Mesendoderm (in vitro differentiated cells): ENCODE data around the gene ADPRH.
A peak's percentile ranks its signal among the peaks of the same experiment; 100 is the strongest.
"Not testable (repeated sequence)": the region's sequence is repeated elsewhere in the genome, so short reads cannot be mapped to it uniquely, and the experiment has no call there.

ENCODE experiments used
- DNase-seq: peaks from one replicate; pipeline ENCODE4 v3.0.0; 2013
- H2AK5ac ChIP-seq: 2 replicates; pipeline ENCODE4 v1.6.1; 2013; ENCODE audit warnings: low read length, inconsistent platforms
- H2BK120ac ChIP-seq: 2 replicates; pipeline ENCODE4 v1.6.1; 2013; ENCODE audit warnings: low read depth, mild to moderate bottlenecking, low read length, moderate library complexity, mixed read lengths
- H2BK15ac ChIP-seq: replicated peaks from 2 replicates; pipeline ENCODE4 v1.6.1; 2013; ENCODE audit warnings: low read depth, mild to moderate bottlenecking, moderate library complexity
- H2BK5ac ChIP-seq: 2 replicates; pipeline ENCODE4 v1.6.1; 2013; ENCODE audit warnings: low read length, inconsistent platforms
- H3K18ac ChIP-seq: 2 replicates; pipeline ENCODE4 v1.6.1; 2013; ENCODE audit warnings: mild to moderate bottlenecking, low read length, mixed read lengths
- H3K23ac ChIP-seq: one replicate; pipeline ENCODE4 v1.6.1; 2013; ENCODE audit warnings: low read length
- H3K27ac ChIP-seq: 2 replicates; pipeline ENCODE4 v1.5.1; 2013; ENCODE audit warnings: low read depth, mild to moderate bottlenecking, inconsistent platforms, low read length, moderate library complexity
- H3K27me3 ChIP-seq: 2 replicates; pipeline ENCODE4 v1.6.1; 2013; ENCODE audit warnings: low read length, control low read depth, mild to moderate bottlenecking, inconsistent platforms; ENCODE audit not compliant: insufficient read depth, poor library complexity
- H3K36me3 ChIP-seq: 2 replicates; pipeline ENCODE4 v1.6.1; 2013; ENCODE audit warnings: low read length, inconsistent platforms; ENCODE audit not compliant: control insufficient read depth, insufficient read depth
- H3K4ac ChIP-seq: one replicate; pipeline ENCODE4 v1.6.1; 2013; ENCODE audit warnings: low read depth, mild to moderate bottlenecking, low read length, moderate library complexity
- H3K4me1 ChIP-seq: 2 replicates; pipeline ENCODE4 v1.6.1; 2013; ENCODE audit warnings: low read depth, low read length, inconsistent platforms; ENCODE audit not compliant: control insufficient read depth
- H3K4me2 ChIP-seq: 2 replicates; pipeline ENCODE4 v1.6.1; 2013; ENCODE audit warnings: low read length
- H3K4me3 ChIP-seq: 2 replicates; pipeline ENCODE4 v1.5.1; 2013; ENCODE audit warnings: mild to moderate bottlenecking, low read length
- H3K56ac ChIP-seq: one replicate; pipeline ENCODE4 v1.6.1; 2013; ENCODE audit warnings: low read length
- H3K79me1 ChIP-seq: 2 replicates; pipeline ENCODE4 v1.6.1; 2013; ENCODE audit warnings: low read length, inconsistent platforms
- H3K79me2 ChIP-seq: 2 replicates; pipeline ENCODE4 v1.6.1; 2013; ENCODE audit warnings: mild to moderate bottlenecking, low read length; ENCODE audit not compliant: control insufficient read depth, insufficient read depth
- H3K9ac ChIP-seq: 2 replicates; pipeline ENCODE4 v1.6.1; 2013; ENCODE audit warnings: low read length, inconsistent platforms
- H4K5ac ChIP-seq: one replicate; pipeline ENCODE4 v1.6.1; 2013; ENCODE audit warnings: low read length
- H4K8ac ChIP-seq: one replicate; pipeline ENCODE4 v1.6.1; 2013; ENCODE audit warnings: low read depth, mild to moderate bottlenecking, control low read depth, low read length, moderate library complexity
- WGBS: extraction: QIAGEN DNeasy Blood & Tissue Kit; methylation state at CpG from one replicate; pipeline ENCODE4 v1.1.7; 2013; ENCODE audit warnings: low lambda C conversion rate, missing lambda C conversion rate; ENCODE audit not compliant: insufficient coverage; ENCODE audit errors: extremely low coverage; 5-methylcytosine and 5-hydroxymethylcytosine counted together

ADPRH gene

DNA sequence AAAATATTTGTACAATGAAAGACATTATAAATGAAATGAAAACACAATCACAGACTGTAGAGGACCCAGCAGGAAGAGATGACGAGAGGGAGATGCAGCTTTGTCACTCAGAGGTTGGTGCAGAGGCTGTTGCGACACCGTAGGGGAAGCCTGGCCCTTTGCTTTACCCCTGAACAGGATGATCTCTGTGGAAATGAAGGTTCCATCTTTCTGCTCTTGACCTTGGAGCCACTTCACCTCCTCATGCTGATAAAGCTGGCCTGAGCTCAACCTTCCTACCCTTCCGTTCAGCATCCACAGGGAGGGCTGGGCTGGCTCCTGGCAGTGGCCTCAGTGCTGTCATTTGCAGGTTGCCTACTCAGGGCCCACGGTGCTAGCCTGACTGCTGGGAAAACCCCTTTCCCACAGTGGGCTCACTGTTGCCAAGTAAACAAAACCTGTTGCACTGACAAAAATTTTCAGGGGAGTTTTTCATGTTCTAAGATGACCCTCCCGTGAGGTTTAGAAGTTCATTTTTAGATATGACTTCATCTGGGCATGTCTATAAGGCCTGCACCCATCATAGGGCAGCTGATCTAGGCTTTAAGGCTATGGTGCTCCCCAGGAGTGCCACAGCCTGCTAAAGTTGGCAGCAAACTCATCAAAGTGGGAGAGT is 16.9 kb upstream of the ADPRH start:
- Histone ChIP-seq H3K4me3 (no peak overlapping the region), H2BK15ac (no peak overlapping the region), H3K4ac (no peak overlapping the region), H3K79me2 (no peaks in the 10 kb centered on the region), H3K4me2 (no peak overlapping the region), H3K9ac (no peak overlapping the region), H3K18ac (no peak overlapping the region), H2AK5ac (no peak overlapping the region), H4K5ac (no peak overlapping the region), H2BK5ac (no peak overlapping the region), H3K27me3 (no peaks in the 10 kb centered on the region), H3K79me1 (no peaks in the 10 kb centered on the region), H3K36me3 (no peaks in the 10 kb centered on the region), H3K4me1 (no peaks in the 10 kb centered on the region), H3K56ac (no peak overlapping the region), H2BK120ac (no peak overlapping the region), H4K8ac (no peak overlapping the region), H3K27ac (no peak overlapping the region), H3K23ac (no peak overlapping the region)
- WGBS = no CpG with 5 or more reads among the region's 6 CpGs
- DNase-seq = no peak

DNA sequence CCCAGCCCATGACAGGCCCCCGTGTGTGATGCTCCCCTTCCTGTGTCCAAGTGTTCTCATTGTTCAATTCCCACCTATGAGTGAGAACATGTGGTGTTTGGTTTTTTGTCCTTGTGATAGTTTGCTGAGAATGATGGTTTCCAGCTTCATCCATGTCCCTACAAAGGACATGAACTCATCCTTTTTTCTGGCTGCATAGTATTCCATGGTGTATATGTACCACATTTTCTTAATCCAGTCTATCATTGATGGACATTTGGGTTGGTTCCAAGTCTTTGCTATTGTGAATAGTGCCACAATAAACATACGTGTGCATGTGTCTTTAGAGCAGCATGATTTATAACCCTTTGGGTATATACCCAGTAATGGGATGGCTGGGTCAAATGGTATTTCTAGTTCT is 16.0 kb upstream of the ADPRH start:
- not testable (repeated sequence) for H3K36me3 ChIP-seq, H3K27ac ChIP-seq, H2AK5ac ChIP-seq, H3K23ac ChIP-seq, H3K79me1 ChIP-seq, H3K4ac ChIP-seq, H3K79me2 ChIP-seq, H3K27me3 ChIP-seq, H2BK15ac ChIP-seq, H3K4me3 ChIP-seq, H4K5ac ChIP-seq, H3K9ac ChIP-seq, H3K4me1 ChIP-seq, H3K18ac ChIP-seq, H3K56ac ChIP-seq, H2BK120ac ChIP-seq, H3K4me2 ChIP-seq, DNase-seq, H2BK5ac ChIP-seq, H4K8ac ChIP-seq
- WGBS = no CpG with 5 or more reads among the region's 2 CpGs

GRCh38 chr3:119569156-119569555 is 10.1 kb upstream of the ADPRH start:
- H3K36me3 ChIP-seq = no peaks in the 10 kb centered on the region
- no peak overlapping the region for H3K4ac ChIP-seq
- no peak overlapping the region for H2BK15ac ChIP-seq
- H3K79me2 ChIP-seq = no peaks in the 10 kb centered on the region
- no peak overlapping the region for H3K9ac ChIP-seq
- no peak for DNase-seq
- no peak overlapping the region for H3K4me3 ChIP-seq
- no peaks in the 10 kb centered on the region for H3K27me3 ChIP-seq
- no peak overlapping the region for H2AK5ac ChIP-seq
- H4K8ac ChIP-seq = no peak overlapping the region
- no peak overlapping the region for H3K4me2 ChIP-seq
- H3K56ac ChIP-seq = no peak overlapping the region
- H4K5ac ChIP-seq = no peak overlapping the region
- no peak overlapping the region for H2BK5ac ChIP-seq
- H3K27ac ChIP-seq = no peak overlapping the region
- H3K79me1 ChIP-seq = no peaks in the 10 kb centered on the region
- no peaks in the 10 kb centered on the region for H3K4me1 ChIP-seq
- H3K18ac ChIP-seq = no peak overlapping the region
- WGBS = no CpG with 5 or more reads among the region's 4 CpGs
- H2BK120ac ChIP-seq = no peak overlapping the region
- no peak overlapping the region for H3K23ac ChIP-seq

DNA sequence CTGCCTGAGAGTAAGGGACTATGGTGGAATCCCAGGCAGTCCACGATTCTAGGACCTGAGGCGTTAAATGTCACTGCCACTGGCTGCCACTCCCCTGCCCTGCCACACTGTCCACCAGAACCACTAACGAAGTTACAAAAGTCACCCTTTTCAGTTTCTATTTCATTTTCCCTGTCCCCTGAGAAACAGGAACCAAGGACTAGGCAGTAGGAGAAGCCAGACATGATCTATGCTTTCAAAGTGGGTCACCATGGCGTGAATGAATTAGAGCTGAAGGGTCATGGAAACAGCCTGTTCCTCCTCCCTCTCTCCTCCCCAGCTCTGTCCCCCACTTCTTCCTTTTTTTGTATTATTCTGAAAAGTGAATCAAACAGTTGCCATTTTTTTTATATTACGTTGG is 9.1 kb upstream of the ADPRH start:
- Histone ChIP-seq H3K56ac (no peak overlapping the region), H2BK15ac (no peak overlapping the region), H3K27me3 (no peaks in the 10 kb centered on the region), H2BK5ac (no peak overlapping the region), H3K23ac (no peak overlapping the region), H2AK5ac (no peak overlapping the region), H3K79me2 (no peaks in the 10 kb centered on the region), H3K27ac (no peak overlapping the region), H3K18ac (no peak overlapping the region), H3K36me3 (no peaks in the 10 kb centered on the region), H3K79me1 (no peaks in the 10 kb centered on the region), H3K4me2 (no peak overlapping the region), H3K9ac (no peak overlapping the region), H4K5ac (no peak overlapping the region), H4K8ac (no peak overlapping the region), H2BK120ac (no peak overlapping the region), H3K4me1 (no peaks in the 10 kb centered on the region), H3K4ac (no peak overlapping the region), H3K4me3 (no peak overlapping the region)
- no CpG with 5 or more reads among the region's 5 CpGs for WGBS
- no peak for DNase-seq

GRCh38 chr3:119571230-119571629 is 8.1 kb upstream of the ADPRH start:
- no peaks in the 10 kb centered on the region for H3K79me1 ChIP-seq
- H2BK15ac ChIP-seq = no peak overlapping the region
- no peak overlapping the region for H3K23ac ChIP-seq
- no peaks in the 10 kb centered on the region for H3K79me2 ChIP-seq
- no peak overlapping the region for H3K4me2 ChIP-seq
- no peak overlapping the region for H3K18ac ChIP-seq
- no peaks in the 10 kb centered on the region for H3K4me1 ChIP-seq
- H3K56ac ChIP-seq = no peak overlapping the region
- H4K8ac ChIP-seq = no peak overlapping the region
- no peaks in the 10 kb centered on the region for H3K27me3 ChIP-seq
- no peak overlapping the region for H3K9ac ChIP-seq
- no peak overlapping the region for H3K27ac ChIP-seq
- no peaks in the 10 kb centered on the region for H3K36me3 ChIP-seq
- H3K4ac ChIP-seq = no peak overlapping the region
- no peak overlapping the region for H2BK120ac ChIP-seq
- H3K4me3 ChIP-seq = no peak overlapping the region
- no peak overlapping the region for H2BK5ac ChIP-seq
- DNase-seq = peak; percentile 19
- WGBS = no CpG with 5 or more reads among the region's 1 CpG
- H4K5ac ChIP-seq = no peak overlapping the region
- no peak overlapping the region for H2AK5ac ChIP-seq

DNA sequence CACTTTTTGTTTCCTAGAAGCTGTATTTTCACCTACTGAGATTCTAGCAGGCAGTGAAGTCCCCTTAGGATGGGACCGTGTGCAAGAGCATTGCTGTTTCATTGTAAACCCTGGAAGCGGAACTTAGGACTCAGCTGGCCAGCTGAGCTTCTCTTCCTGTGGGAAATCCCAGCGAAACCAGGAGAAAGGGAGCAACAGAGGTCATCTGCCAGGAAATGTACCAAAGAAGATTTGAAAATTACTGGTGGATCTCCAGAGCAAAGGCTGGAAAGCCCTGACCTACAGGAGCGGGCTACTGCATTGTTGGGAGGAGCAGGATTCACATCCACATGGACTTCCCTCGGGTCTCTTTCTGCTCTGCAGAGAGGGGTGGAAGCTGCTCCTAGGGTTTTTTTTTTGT is 7.6 kb upstream of the ADPRH start:
- Histone ChIP-seq H3K18ac (no peak overlapping the region), H3K4me1 (no peaks in the 10 kb centered on the region), H3K23ac (no peak overlapping the region), H3K27me3 (no peaks in the 10 kb centered on the region), H3K4ac (no peak overlapping the region), H3K79me1 (no peaks in the 10 kb centered on the region), H3K4me3 (no peak overlapping the region), H3K27ac (no peak overlapping the region), H3K9ac (no peak overlapping the region), H2BK120ac (no peak overlapping the region), H3K36me3 (no peaks in the 10 kb centered on the region), H2BK15ac (no peak overlapping the region), H3K56ac (no peak overlapping the region), H4K5ac (no peak overlapping the region), H3K79me2 (no peaks in the 10 kb centered on the region), H4K8ac (no peak overlapping the region), H2AK5ac (no peak overlapping the region), H2BK5ac (no peak overlapping the region), H3K4me2 (no peak overlapping the region)
- no CpG with 5 or more reads among the region's 5 CpGs for WGBS
- no peak for DNase-seq
